CD4-positive, CD25-positive, alpha-beta regulatory T cell (primary cell): ENCODE results near the gene SAMHD1. TPM values are rescaled to one million over a fixed set of nuclear protein-coding genes. Genes with fewer than 3 reads are reported as not detected.

Experiments
- polyA plus RNA-seq, 4 donors: library from polyadenylated mRNA; unstranded; fragments of 300-500 nt; fragmentation: Illumina TruSeq; gene quantifications; one replicate each; pipeline ENCODE4 v1.2.3, GENCODE V29; 2021
- total RNA-seq: library from RNA; stranded (reverse); gene quantifications from one replicate; pipeline ENCODE4 v1.2.3, GENCODE V29; 2022

SAMHD1 gene
- total and polyA plus RNA-seq, 5 donors from 2014 or later, result 327 to 723 (median 416) TPM

Other genes with a start within 250 kb of the SAMHD1 start
- 26.7 TPM for gene NDRG3, start 205.6 kb downstream of the SAMHD1 start, total RNA-seq
- gene NDRG3, start 205.6 kb downstream of the SAMHD1 start, polyA plus RNA-seq, result 10 to 100 TPM; 46.8 to 57.2 (median 55.1) TPM
- gene DSN1, start 177.9 kb downstream of the SAMHD1 start, total RNA-seq, result 12.2 TPM
- 10 to 100 TPM; 11.8 to 17.9 (median 13.8) TPM for gene DSN1, start 177.9 kb downstream of the SAMHD1 start, polyA plus RNA-seq
- not detected for gene TLDC2, start 75.6 kb downstream of the SAMHD1 start, total RNA-seq
- under 1 TPM; 0.32 to 0.57 (median 0.41) TPM for gene TLDC2, start 75.6 kb downstream of the SAMHD1 start, polyA plus RNA-seq
- 32.6 TPM for gene RBL1, start 144.3 kb upstream of the SAMHD1 start, total RNA-seq
- gene RBL1, start 144.3 kb upstream of the SAMHD1 start, polyA plus RNA-seq, result 10 to 100 TPM; 11.3 to 23.2 (median 13.3) TPM
- gene RPN2, start 227.6 kb upstream of the SAMHD1 start, total RNA-seq, result 101 TPM
- 100 to 1,000 TPM; 227 to 259 (median 243) TPM for gene RPN2, start 227.6 kb upstream of the SAMHD1 start, polyA plus RNA-seq
- 0.81 TPM for gene MROH8, start 227.8 kb upstream of the SAMHD1 start, total RNA-seq
- 1 to 10 TPM in 1 of 4 donors, under 1 TPM in 2, not detected in 1; 0.73 to 1.4 (median 0.88) TPM for gene MROH8, start 227.8 kb upstream of the SAMHD1 start, polyA plus RNA-seq